Measurements from ENCODE around the gene APP.

- no peak for TF ChIP-seq CTCF (IDR thresholded peaks at IDR 0.05)
- no peak for TF ChIP-seq POLR2A (IDR thresholded peaks at IDR 0.05)
These were observed 58.3 kb downstream of the APP start for GRCh38 chr21:26112127-26112742.
